Mononuclear cell (primary cell): ENCODE measurements around the gene ACE. TPM values are rescaled to one million over a fixed set of nuclear protein-coding genes. Genes with fewer than 3 reads are reported as not detected.
A peak's percentile ranks its signal among the peaks of the same experiment; 100 is the strongest.

Experiments
- H3K27me3 ChIP-seq: 2 replicates; pipeline ENCODE4 v1.6.0; 2011; ENCODE audit warnings: low read length, control low read depth; ENCODE audit not compliant: insufficient read depth
- H3K4me1 ChIP-seq: 2 replicates; pipeline ENCODE4 v1.5.1; 2011; ENCODE audit warnings: mild to moderate bottlenecking, low read length, control low read depth; ENCODE audit not compliant: insufficient read depth
- H3K4me3 ChIP-seq: 2 replicates; pipeline ENCODE4 v1.5.1; 2011; ENCODE audit warnings: mild to moderate bottlenecking, low read length, moderate library complexity
- H3K9me3 ChIP-seq: 2 replicates; pipeline ENCODE4 v1.5.1; 2011; ENCODE audit warnings: low read depth, mild to moderate bottlenecking, control low read depth, low read length
- total RNA-seq: library from RNA; depleted of rRNA; stranded (reverse); fragments of >200 nt; gene quantifications from one replicate; pipeline ENCODE4 v1.2.3, GENCODE V29; 2012

Gene ACE
- 1.3 TPM for total RNA-seq

DNA sequence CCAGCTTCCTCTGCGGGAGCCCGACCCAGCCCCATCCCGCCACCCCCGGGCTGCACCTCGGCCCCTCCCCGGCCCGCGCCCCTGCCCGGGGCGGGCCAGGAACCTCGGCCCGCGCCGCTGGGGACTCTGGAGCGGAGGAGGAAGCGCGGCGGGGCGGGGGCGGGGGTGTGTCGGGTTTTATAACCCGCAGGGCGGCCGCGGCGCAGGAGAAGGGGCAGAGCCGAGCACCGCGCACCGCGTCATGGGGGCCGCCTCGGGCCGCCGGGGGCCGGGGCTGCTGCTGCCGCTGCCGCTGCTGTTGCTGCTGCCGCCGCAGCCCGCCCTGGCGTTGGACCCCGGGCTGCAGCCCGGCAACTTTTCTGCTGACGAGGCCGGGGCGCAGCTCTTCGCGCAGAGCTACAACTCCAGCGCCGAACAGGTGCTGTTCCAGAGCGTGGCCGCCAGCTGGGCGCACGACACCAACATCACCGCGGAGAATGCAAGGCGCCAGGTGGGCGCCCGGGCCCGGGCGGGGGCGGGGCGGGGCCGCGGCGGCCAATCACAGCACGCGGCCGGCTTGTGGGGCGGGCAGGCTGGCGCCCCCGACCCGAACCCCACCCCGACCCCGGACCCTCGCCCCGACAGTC, at the start of gene ACE:
Gene ACE (plus strand): TSS at position 208 of the 626 bp plus-strand sequence. CDS start 34 bp downstream, at position 242.
- H3K9me3 ChIP-seq, result no peaks in the 10 kb centered on the region
- peak within 1 kb of the TSS; percentile 18 for H3K4me3 ChIP-seq
- peaks cover 12% of the 10 kb centered on the region for H3K4me1 ChIP-seq
- H3K27me3 ChIP-seq, result peaks cover 28% of the 10 kb centered on the region

DNA sequence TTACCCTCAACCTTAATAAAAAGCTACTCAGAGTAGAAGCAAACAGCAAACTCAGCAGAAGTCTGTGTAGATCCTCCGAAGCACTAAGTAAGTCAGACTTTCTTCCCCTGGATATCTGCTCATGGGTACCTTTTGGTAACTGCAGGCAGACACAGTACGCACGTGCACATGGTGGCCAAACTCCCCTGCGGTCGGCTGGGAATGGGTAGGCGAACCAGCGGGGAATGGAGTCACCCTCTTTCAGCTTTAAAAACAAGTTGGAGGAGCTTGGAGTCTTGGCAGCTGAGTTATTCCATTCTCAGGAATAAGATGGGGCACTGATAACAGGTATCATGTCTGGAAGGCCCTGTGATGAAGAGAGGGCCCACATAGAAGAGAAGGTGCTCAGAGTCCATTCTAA, 47.1 kb upstream of the ACE start:
- Histone ChIP-seq H3K9me3 (no peaks in the 10 kb centered on the region), H3K27me3 (no peaks in the 10 kb centered on the region), H3K4me1 (peaks cover 24% of the 10 kb centered on the region), H3K4me3 (no peak overlapping the region)

DNA sequence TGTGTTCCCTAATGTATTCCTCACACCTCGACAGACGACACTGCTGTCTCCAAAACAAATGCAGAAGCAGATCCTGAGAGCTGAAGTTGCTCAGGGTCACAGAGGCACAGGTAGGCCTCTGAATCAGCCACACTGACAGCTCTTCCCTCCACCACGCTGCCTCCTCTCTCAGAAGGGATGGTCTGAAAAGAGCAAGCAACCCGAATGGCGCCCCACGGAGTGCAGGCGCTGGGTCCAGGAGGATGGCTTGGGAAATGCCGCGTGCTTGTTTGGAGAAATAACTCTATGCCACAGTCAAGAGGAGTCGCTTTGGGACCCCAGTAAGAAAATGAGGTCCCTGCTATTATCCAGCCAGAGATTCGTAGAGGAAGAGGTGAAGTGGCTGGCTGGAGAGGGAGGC, 46.6 kb upstream of the ACE start:
- Histone ChIP-seq H3K9me3 (no peaks in the 10 kb centered on the region), H3K27me3 (no peaks in the 10 kb centered on the region), H3K4me3 (no peak overlapping the region), H3K4me1 (peaks cover 29% of the 10 kb centered on the region)

DNA sequence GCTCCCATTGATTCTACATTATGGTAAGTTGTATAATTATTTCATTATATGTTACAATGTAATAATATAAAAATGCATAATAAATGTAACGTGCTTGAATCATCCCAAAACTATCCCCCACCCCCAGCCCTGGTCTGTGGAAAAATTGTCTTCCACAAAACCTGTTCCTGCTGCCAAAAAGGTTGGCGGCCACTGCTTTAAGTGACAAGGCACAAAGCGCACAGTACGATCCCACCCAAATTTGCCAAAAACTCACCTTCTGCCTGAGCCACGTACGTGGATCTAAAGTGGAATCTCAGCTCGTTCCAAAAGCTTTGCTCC, 45.3 kb upstream of the ACE start:
- H3K9me3 ChIP-seq, result no peaks in the 10 kb centered on the region
- no peaks in the 10 kb centered on the region for H3K27me3 ChIP-seq
- no peak overlapping the region for H3K4me3 ChIP-seq
- H3K4me1 ChIP-seq, result peaks cover 27% of the 10 kb centered on the region

DNA sequence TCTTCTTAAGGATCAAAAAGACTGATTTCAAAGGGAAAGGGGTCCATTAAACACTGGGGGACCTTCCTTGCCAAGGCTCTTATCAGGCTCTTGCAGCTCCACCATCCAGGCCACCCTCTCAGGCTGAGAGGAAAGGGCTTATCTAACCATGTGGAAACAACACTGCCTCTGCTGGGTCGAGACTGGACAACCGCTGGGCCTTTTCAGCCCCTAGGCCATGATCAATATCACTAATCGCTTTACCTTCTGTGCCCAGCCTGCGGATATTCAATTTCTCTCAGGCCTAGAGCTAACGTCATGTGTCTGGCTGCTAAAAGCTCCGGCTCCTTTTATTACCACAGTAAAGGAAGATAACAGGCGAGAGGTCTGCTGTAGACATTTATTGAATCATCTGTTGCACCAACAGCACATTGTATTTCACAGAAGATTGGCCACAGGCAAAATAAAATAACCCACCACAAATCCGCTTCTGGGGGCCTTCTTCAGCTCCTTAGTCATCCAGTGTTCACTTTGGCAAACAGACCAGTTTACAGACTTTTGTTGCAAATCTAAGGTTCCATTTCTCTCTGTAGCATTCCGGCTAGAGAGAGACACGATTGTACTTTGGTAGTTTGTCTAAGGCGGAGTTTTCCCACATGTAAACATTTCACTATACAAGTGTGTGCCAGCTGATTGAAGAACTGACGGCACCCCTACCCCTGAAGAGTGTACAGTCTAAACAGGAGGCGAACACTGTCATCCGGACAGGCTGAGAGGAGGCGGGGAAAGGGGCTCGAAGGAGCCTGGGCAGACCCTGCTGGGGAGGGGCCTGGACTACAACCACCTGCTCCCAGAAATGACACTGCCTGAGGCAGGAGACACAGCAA, 44.7 kb upstream of the ACE start:
- Histone ChIP-seq H3K4me1 (peaks cover 22% of the 10 kb centered on the region), H3K4me3 (no peak overlapping the region), H3K27me3 (no peaks in the 10 kb centered on the region), H3K9me3 (no peaks in the 10 kb centered on the region)

DNA sequence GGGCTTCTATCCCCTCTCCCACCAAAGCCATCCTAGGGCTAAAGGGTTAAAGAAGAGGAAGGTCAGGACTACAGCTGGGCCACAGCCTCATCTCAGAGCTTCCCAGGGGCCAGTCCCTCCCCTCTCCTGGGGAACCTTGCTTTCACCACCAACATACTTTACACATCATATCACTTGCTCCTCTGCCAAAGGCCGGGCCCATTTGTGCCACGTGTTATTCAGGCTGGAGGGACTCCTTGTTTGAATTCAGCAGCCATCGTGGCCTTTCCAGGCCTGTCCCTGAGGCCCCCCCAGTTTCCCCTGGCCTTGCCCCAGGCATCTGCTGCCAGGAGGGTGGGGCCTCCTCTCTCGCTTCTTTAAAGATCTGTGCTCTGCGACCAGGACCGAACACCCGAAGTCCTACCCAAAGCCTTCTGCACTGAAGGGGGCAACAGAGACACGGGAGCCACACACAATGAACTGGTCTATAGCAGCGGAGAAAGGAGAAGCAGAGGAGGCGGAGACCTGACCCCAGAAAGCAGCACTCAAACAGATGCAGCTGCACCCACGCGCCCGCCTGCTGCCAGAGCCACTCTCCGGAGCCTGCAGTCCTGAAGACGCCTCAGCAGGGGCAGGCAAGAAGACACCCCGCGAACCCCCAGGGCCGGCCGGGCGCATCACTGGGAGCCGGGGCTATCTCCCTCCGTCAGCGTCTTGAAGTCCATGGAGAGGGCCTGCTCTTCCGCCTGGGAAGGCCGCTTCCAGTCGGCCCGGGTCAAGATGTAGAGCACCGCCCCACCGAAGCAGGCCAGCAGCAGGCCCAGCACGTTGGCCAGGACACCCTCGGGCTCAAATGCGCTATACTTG, 42.9 kb upstream of the ACE start:
- Histone ChIP-seq H3K4me1 (peaks cover 22% of the 10 kb centered on the region), H3K27me3 (no peaks in the 10 kb centered on the region), H3K9me3 (no peaks in the 10 kb centered on the region), H3K4me3 (no peak overlapping the region)

DNA sequence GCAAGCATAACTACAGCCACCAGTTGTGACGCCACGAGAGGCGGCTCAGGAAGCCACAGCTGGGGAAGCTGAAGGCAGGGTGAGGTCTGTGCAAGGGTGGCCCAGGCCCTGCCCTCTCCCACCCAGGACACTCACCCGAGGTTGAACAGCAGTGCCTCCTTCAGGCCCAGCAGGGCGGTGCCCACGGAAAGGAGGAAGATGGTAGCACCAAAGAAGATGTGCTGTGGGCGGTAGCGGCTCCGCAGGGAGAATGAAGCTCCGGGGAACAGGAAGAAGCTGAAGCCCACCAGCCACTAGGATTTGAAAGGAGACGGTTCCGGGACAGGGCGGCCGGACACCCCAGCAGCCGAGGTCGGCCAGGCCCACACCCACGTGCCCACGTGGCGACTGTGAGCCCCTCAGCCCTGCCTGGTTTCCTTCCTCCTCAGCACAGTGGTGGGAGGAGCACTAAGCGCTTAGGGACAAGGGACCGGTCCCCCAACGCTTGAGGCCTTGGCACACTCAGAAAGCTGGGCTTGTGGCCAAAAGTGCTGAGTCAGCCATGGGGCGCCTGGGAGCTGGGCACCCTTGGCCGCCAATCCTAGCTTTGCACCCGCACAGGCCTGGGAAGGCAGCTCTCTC, 41.8 kb upstream of the ACE start:
- Histone ChIP-seq H3K27me3 (no peaks in the 10 kb centered on the region), H3K4me1 (peaks cover 33% of the 10 kb centered on the region), H3K9me3 (no peaks in the 10 kb centered on the region), H3K4me3 (no peak overlapping the region)

DNA sequence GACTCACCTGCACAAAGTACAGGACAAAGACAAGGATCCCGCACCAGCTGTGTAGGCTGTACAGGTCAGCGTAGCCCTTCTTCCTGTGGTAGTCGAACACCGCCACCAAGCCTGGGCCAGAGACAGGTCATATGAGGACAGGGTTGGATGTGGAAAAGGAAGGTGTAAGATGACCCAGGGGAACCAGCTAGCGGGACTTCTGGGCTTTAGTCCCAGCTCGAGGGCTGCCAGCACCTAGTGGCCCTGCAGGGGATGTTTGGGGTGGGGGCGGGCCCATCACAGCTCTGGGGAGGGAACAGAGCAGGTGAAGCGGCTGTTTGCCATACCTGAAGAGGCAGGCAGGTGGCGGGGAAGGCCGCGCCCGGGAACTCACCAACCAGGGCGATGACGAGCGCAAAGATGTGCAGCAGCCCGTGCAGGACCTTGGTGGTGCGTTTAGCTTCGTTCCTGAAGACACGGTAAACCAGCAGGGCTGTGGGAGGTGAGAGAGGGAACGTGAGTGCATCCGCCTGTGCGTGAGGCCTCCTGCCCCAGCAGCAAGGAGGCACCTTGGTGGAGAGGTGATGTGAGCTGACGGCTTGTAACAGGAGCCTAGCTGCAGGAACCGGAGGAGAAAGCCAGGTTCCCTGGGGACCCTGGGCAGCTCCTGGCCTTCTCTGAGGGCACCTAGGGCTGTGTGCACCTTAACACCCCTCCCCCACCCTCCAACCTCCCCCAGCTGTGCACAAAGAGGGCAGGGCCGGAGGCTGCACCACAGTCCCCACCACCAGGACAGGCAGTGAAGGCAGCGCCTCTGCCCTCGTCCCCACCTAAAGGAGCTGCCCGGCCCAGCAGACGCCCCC, 41.0 kb upstream of the ACE start:
- H3K4me1 ChIP-seq, result peaks cover 39% of the 10 kb centered on the region
- no peak overlapping the region for H3K4me3 ChIP-seq
- no peaks in the 10 kb centered on the region for H3K27me3 ChIP-seq
- no peaks in the 10 kb centered on the region for H3K9me3 ChIP-seq

DNA sequence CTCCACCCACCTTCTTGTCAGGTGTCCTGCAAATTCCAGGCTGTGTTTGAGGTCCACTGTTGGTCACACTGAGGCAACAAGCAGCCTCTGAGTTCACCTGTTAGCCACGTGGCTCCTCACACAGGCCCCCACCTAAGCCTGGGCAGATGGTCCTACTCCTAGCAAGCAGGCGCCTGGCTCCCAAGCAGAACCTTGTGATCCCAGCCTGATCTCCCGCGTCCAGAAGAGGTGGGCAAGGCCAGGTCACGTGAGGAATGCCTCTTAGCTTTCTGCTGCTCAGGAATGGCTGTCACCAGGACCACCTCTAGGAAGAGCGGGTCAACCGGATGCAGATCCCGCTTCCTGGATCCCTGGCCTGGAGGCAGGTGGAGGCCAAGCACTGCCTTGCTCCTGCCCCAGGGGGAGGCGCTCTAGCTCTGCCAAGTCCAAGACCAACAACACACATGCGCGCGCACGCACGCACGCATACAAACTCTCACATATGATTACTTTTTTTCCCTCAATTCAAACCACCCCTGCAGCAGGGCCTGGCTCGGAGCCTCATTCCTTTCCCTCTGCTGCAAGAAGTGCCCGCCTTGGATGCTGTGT, 40.2 kb upstream of the ACE start:
- Histone ChIP-seq H3K27me3 (no peaks in the 10 kb centered on the region), H3K9me3 (no peaks in the 10 kb centered on the region), H3K4me3 (no peak overlapping the region), H3K4me1 (peaks cover 39% of the 10 kb centered on the region)

DNA sequence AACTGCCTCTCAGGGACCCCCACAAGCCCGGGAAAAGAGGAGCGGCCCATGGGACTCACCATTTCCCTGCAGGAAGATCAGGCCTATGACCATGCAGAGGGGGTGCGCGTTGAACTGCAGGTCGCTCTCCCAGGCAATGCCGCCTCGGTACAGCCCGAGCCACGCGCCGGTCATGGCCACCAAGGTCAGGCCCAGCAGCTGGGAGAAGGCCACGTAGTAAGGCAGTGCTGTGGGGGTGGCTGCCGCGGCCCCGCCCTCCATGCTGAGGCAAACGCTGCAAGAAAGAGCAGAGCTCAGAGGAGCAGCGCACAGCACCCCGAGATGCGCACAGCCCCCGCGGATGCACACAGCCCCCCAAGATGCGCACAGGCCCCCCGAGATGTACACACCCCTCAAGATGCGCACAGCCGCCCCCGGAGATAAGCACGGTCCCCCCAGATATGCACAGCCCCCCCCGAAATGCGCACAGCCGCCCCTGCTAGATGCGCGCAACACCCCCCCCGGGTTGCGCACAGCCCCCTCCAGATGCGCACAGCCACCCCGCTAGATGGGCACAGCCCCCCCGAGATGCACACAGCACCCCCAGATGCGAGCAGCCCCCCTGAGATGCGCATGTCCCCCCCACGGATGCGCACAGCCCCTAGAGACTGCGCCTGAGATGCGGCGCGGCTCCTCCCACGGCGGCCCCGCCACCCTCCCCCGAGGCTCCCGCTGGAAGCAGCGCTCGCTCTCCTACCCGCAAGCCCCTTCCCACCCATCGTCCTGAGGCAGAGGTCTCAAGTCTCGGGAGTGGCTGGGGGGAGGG, 39.4 kb upstream of the ACE start:
- H3K9me3 ChIP-seq, result no peaks in the 10 kb centered on the region
- H3K27me3 ChIP-seq, result no peaks in the 10 kb centered on the region
- no peak overlapping the region for H3K4me3 ChIP-seq
- H3K4me1 ChIP-seq, result peaks cover 39% of the 10 kb centered on the region

DNA sequence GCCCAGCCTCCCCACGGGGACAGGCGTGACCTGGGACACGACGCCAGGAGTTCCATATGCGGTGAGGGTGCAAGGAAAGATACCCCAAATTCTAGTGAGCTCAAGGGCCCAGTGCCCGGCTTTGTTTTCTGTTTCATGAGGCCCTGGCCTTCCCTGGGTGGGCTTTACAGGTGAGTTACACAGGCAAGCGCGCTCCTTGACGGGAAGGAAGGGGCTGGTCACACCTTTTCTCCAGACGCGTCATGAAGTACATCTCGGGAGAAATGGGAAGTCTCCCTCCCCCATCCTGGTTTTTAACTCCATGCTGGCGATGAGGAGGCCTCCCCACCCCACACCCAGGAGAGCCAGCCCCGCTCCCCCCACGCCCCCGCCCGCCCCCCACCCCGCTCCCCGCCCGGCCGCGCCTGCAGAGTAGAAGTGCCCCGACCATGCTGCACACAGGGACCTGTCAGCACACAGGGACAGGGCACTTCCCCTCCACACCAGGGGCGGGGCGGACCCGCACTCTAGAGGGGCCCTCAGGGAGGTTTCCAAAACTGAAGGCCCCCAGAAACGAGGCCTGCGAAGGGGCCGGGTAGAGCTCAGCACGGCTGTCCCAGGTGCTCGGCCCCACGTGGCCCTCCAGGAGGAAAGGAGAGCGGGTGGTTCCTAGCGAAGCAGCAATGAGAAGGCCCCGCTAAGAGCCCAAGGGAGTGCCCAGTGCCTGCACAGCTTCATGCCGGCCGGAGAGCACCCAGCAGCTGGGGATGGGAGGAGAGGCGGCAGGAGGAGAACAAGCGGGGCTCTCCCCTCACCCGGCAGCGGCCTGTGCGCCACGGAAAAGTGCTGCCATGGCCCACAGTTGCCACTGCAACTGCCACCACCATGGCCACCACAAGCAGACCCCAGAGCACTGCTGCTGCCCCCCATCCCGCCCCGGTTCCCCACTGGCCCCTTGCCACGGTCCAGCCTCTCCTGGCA, 38.5 kb upstream of the ACE start:
- Histone ChIP-seq H3K4me1 (peaks cover 39% of the 10 kb centered on the region), H3K4me3 (no peak overlapping the region), H3K9me3 (no peaks in the 10 kb centered on the region), H3K27me3 (no peaks in the 10 kb centered on the region)

DNA sequence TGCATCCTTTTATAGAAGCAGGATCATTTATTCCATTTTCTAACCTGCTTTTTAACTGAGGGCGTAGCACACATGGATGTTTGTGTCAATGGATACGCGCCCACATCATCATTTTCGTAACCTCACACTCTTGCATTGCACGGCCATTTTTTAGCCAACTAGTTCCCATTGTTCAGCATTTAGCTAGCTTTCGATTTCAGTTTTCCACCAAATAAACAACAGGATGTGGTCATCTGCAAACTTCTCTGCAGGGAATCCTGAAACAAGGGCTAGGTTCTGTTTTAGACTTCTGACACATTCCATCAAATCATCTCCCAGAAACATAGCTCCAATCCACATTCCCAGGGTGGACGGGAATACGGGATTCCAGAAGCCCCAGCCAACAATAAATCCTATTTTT, 37.2 kb upstream of the ACE start:
- Histone ChIP-seq H3K4me1 (peaks cover 34% of the 10 kb centered on the region), H3K9me3 (no peaks in the 10 kb centered on the region), H3K27me3 (no peaks in the 10 kb centered on the region), H3K4me3 (no peak overlapping the region)
